ENCODE results near the gene IDI2. TPM values are rescaled to one million over a fixed set of nuclear protein-coding genes. Genes with fewer than 3 reads are reported as not detected.

The IDI2 gene
- total and polyA plus RNA-seq, 2 of the 13 experiments (the other 11 are each of a cell fraction or from before 2014, with no cell fraction given), result not detected

GRCh38 chr10:996031-996430 is 29.6 kb downstream of the IDI2 start (continued):
- TF ChIP-seq ZXDC (CRISPR knock-in tag; IDR thresholded peaks at IDR 0.05) (no peak), HDAC6 (IDR thresholded peaks at IDR 0.05; ENCODE audit: low read depth, low read length) (no peak), SP140L (CRISPR knock-in tag; IDR thresholded peaks at IDR 0.05; ENCODE audit: borderline replicate concordance) (no peak), SMYD3 (CRISPR knock-in tag; IDR thresholded peaks at IDR 0.05) (no peak), ZNF446 (CRISPR knock-in tag; IDR thresholded peaks at IDR 0.05) (no peak), TAF15 (IDR thresholded peaks at IDR 0.05; ENCODE audit: low read depth, low read length, poor library complexity, severe bottlenecking) (no peak), ZNF746 (CRISPR knock-in tag; IDR thresholded peaks at IDR 0.05) (no peak), SOX5 (CRISPR knock-in tag; IDR thresholded peaks at IDR 0.05; ENCODE audit: borderline replicate concordance) (no peak), TERF1 (CRISPR knock-in tag; IDR thresholded peaks at IDR 0.05) (no peak), SP4 (CRISPR knock-in tag; IDR thresholded peaks at IDR 0.05) (no peak), ZNF280D (CRISPR knock-in tag; IDR thresholded peaks at IDR 0.05) (no peak), ZNF737 (CRISPR knock-in tag; IDR thresholded peaks at IDR 0.05; ENCODE audit: borderline replicate concordance) (no peak), ISL2 (CRISPR knock-in tag; IDR thresholded peaks at IDR 0.05) (no peak)
